Kidney (tissue), 14 donors: ENCODE results near the gene ACAA2. TPM values are rescaled to one million over a fixed set of nuclear protein-coding genes. Genes with fewer than 3 reads are reported as not detected.

ENCODE experiments used
- DNase-seq, 5 donors: peaks; one replicate each; pipeline ENCODE4 v3.0.0-alpha.2; 2013 to 2020
- FAIRE-seq: peaks from 2 replicates; lab custom pipeline; 2012; peaks lifted over from hg19 to GRCh38; lab: Jason Lieb, UNC
- H3K27ac ChIP-seq, 2 donors: one replicate each; pipeline ENCODE4 v1.7.0; 2013; ENCODE audit warnings: low read depth in 2 of 2, low read length in 2 of 2, inconsistent platforms in 1 of 2
- H3K27me3 ChIP-seq: one replicate; pipeline ENCODE4 v1.7.1; 2013; ENCODE audit warnings: low read length, inconsistent platforms; ENCODE audit not compliant: control insufficient read depth, insufficient read depth
- H3K36me3 ChIP-seq, 3 donors: one replicate each; pipeline versions ENCODE4 v1.7.0 to v1.7.1; 2013; ENCODE audit warnings: low read length in 3 of 3, control low read depth in 1 of 3, inconsistent platforms in 1 of 3; ENCODE audit not compliant: insufficient read depth in 3 of 3, control insufficient read depth in 2 of 3
- H3K4me1 ChIP-seq, 3 donors: one replicate each; pipeline versions ENCODE4 v1.7.0 to v1.7.1; 2013; ENCODE audit warnings: low read length in 3 of 3, inconsistent platforms in 1 of 3, low read depth in 1 of 3; ENCODE audit not compliant: control insufficient read depth in 2 of 3, insufficient read depth in 2 of 3
- H3K4me3 ChIP-seq, 3 donors: one replicate each; pipeline versions ENCODE4 v1.7.0 to v1.8.1; 2013; ENCODE audit warnings: low read length in 3 of 3, control low read depth in 1 of 3, inconsistent platforms in 1 of 3
- H3K9ac ChIP-seq, 3 donors: one replicate each; pipeline versions ENCODE4 v1.7.0 to v1.7.1; 2013; ENCODE audit warnings: low read length in 3 of 3, control low read depth in 1 of 3, inconsistent platforms in 1 of 3
- H3K9me3 ChIP-seq, 3 donors: one replicate each; pipeline versions ENCODE4 v1.7.0 to v1.7.1; 2013; ENCODE audit warnings: low read length in 3 of 3, control low read depth in 1 of 3, inconsistent platforms in 1 of 3; ENCODE audit not compliant: control insufficient read depth in 2 of 3, insufficient read depth in 1 of 3
- intact Hi-C: fragments of 100-400 bp; cut with DNase I; formaldehyde crosslinking; loops from one replicate; pipeline ENCODE4 v1.11.1; 2022
- polyA plus RNA-seq: library from polyadenylated mRNA; stranded (reverse); fragments of 350-450 nt; fragmentation: Illumina TruSeq; extraction: RNeasy Lipid Tissue Mini Kit (QIAGEN cat#74804); gene quantifications from one replicate; pipeline ENCODE4 v1.2.3, GENCODE V29; 2014; ENCODE audit warnings: low read depth, low replicate concordance; ENCODE audit not compliant: insufficient read depth
- total RNA-seq: library from RNA; stranded (reverse); fragmentation: NEBNext Ultra II Directional; extraction: Animal tissue kit (Norgen Biotek cat#: 25700); gene quantifications from one replicate; pipeline ENCODE4 v1.2.1, GENCODE V29; 2021
- TF ChIP-seq, protein P1 (sequence below): IDR thresholded peaks from 3 replicates; pipeline ENCODE4 v1.5.1; 2012; ENCODE audit warnings: mild to moderate bottlenecking, moderate library complexity, borderline replicate concordance; ENCODE audit not compliant: insufficient read depth; ENCODE audit errors: extremely low read depth
- donor health status: control.
- donor health status: control.
- donor health status: control.
- donor health status: control.
- donor health status: control.
- donor health status: DM: yes; HTN: yes; CAD: no.
- donor health status: Normal renal cell carcinoma (clear cell type).

ACAA2 gene
- total and polyA plus RNA-seq, 2 donors from 2014 or later: 115 to 566 TPM

DNA sequence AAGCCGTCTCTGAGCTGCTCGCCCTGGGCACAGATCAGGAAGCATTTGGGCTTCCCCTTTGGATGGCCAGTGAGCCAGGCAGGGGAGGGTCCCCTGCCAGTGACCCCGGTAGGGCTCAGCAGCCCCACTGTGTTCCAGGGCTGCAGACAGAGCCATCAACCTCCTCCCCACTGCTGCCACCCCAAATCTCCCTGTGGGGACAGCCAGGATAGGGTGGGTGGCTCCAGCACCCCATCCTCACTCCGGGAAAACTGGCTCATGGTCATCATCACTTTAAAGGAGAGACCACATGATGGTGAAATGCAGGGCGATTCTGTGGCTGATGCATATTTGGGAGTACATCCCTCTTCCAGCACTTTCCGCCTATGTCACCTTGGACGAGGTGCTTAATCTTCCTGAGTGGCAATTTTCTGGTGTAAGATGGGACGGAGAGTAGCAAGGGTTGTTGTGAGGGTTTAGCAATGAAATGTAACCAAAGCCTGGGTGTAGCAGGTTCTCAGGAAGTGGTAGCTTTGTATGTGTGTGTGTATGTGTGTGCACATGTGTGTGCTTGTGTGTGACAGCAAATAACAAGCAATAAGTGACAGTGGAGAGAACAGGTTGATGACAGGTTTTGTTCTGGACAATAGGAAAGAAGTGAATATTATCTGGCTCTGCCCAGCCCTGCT, 61.8 kb downstream of the ACAA2 start:
- Histone ChIP-seq H3K36me3 (no peaks in the 10 kb centered on the region), H3K9ac (no peak overlapping the region), H3K4me3 (no peak overlapping the region), H3K27me3 (no peaks in the 10 kb centered on the region), H3K9me3 (no peaks in the 10 kb centered on the region), H3K4me1 (no peaks in the 10 kb centered on the region), H3K27ac (no peak overlapping the region)
- DNase-seq: no peak
- intact Hi-C loops: no loop called here
- no peak for FAIRE-seq
- TF ChIP-seq, protein P1, sequence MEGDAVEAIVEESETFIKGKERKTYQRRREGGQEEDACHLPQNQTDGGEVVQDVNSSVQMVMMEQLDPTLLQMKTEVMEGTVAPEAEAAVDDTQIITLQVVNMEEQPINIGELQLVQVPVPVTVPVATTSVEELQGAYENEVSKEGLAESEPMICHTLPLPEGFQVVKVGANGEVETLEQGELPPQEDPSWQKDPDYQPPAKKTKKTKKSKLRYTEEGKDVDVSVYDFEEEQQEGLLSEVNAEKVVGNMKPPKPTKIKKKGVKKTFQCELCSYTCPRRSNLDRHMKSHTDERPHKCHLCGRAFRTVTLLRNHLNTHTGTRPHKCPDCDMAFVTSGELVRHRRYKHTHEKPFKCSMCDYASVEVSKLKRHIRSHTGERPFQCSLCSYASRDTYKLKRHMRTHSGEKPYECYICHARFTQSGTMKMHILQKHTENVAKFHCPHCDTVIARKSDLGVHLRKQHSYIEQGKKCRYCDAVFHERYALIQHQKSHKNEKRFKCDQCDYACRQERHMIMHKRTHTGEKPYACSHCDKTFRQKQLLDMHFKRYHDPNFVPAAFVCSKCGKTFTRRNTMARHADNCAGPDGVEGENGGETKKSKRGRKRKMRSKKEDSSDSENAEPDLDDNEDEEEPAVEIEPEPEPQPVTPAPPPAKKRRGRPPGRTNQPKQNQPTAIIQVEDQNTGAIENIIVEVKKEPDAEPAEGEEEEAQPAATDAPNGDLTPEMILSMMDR: no peak

DNA sequence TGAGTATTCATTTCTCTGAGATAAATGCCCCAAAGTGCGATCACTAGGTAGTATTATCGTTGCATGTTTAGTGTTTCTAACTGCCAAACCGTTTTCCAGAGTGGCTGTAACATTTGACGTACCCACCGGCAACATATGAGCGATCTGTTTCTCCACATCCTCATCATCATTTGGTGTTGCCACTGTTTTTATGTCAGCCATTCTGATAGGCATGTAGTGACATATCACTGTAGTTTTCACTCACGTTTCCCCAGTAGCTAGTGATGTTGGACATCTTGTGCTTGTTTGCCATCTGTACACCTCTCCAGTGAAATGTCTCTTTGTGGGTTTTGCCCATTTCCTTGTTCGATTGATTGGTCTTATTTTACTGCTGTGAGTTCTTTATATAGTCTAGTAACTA, 63.8 kb downstream of the ACAA2 start:
- H3K9ac ChIP-seq: no peak overlapping the region
- FAIRE-seq: no peak
- TF ChIP-seq, protein P1: no peak

DNA sequence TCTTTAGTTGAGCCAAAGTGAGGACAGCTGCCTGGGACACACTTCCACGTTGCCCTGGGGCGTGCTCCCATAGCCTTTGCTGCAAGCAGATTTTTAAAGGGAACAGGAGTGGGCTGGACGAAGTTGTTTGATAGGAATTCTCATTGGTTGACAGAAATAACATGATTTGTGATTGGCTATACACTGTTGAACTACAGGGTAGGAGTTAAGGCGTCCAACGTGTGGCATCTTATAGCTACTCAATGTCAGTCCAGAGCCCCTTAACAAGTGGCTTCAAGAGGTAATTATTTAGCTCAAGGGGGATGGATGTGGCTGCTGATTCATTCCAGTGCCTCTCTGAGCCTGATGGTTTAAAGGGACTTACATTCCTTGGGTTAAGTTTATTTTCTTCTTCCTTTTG, 65.5 kb downstream of the ACAA2 start:
- FAIRE-seq (no peak), DNase-seq (no peak)
- Histone ChIP-seq H3K36me3 (no peaks in the 10 kb centered on the region), H3K4me1 (no peaks in the 10 kb centered on the region), H3K9me3 (no peaks in the 10 kb centered on the region), H3K27me3 (no peaks in the 10 kb centered on the region), H3K4me3 (no peak overlapping the region), H3K27ac (no peak overlapping the region), H3K9ac (no peak overlapping the region)
- TF ChIP-seq, protein P1: no peak
- intact Hi-C loops: no loop called here

More for the DNA sequence above, 63.8 kb downstream of the ACAA2 start:
- Histone ChIP-seq H3K4me1 (no peaks in the 10 kb centered on the region), H3K27ac (no peak overlapping the region), H3K27me3 (no peaks in the 10 kb centered on the region), H3K4me3 (no peak overlapping the region), H3K9me3 (no peaks in the 10 kb centered on the region), H3K36me3 (no peaks in the 10 kb centered on the region)
- no peak for DNase-seq
- intact Hi-C loops: no loop called here
